ENCODE measurements around the gene DNAAF9.

Gene DNAAF9

GRCh38 chr20:3380228-3381070 lies 27.0 kb downstream of the DNAAF9 start:
- DNase-seq = peak in 2 of 10 donors; percentile 24 to 72

GRCh38 chr20:3378138-3378537 lies 29.3 kb downstream of the DNAAF9 start:
- intact Hi-C loops (cut with DNase I) = no loop called here
- DNase-seq = no peak

More at GRCh38 chr20:3380228-3381070, 27.0 kb downstream of the DNAAF9 start:
- intact Hi-C loops (cut with DNase I) = no loop called here

GRCh38 chr20:3377644-3378043 lies 29.8 kb downstream of the DNAAF9 start:
- intact Hi-C loops (cut with DNase I) = no loop called here

GRCh38 chr20:3374296-3374695 lies 33.2 kb downstream of the DNAAF9 start:
- no peak for DNase-seq

More at GRCh38 chr20:3377644-3378043, 29.8 kb downstream of the DNAAF9 start:
- no peak for DNase-seq

GRCh38 chr20:3371754-3372153 lies 35.7 kb downstream of the DNAAF9 start:
- DNase-seq = no peak
- intact Hi-C loops (cut with DNase I) = no loop called here

More at GRCh38 chr20:3374296-3374695, 33.2 kb downstream of the DNAAF9 start:
- intact Hi-C loops (cut with DNase I) = no loop called here

GRCh38 chr20:3367089-3367488 lies 40.4 kb downstream of the DNAAF9 start:
- no peak for DNase-seq
- intact Hi-C loops (cut with DNase I) = no loop called here

GRCh38 chr20:3364323-3365013 lies 43.0 kb downstream of the DNAAF9 start:
- intact Hi-C loops (cut with DNase I) = no loop called here
- no peak for DNase-seq

GRCh38 chr20:3360752-3361151 lies 46.7 kb downstream of the DNAAF9 start:
- no peak for DNase-seq
- intact Hi-C loops (cut with DNase I) = no loop called here

- DNase-seq = no peak
- intact Hi-C loops (cut with DNase I) = no loop called here
Observed at GRCh38 chr20:3358676-3359340, 48.7 kb downstream of the DNAAF9 start.
